GM10266 (cell line): ENCODE data around the gene DNASE1.

Experiments
- DNase-seq: peaks from one replicate; pipeline ENCODE4 v3.0.0; 2012; ENCODE audit errors: extremely low spot score
- TF ChIP-seq, protein P1 (sequence below): IDR thresholded peaks from 2 replicates; pipeline ENCODE4 v1.5.1; 2012; ENCODE audit warnings: mild to moderate bottlenecking, low read depth; ENCODE audit not compliant: control insufficient read depth, insufficient read depth; ENCODE audit errors: missing control alignments

The DNASE1 gene

GRCh38 chr16:3659251-3659650 lies 4.8 kb downstream of the DNASE1 start:
- DNase-seq = no peak
- TF ChIP-seq, protein P1, sequence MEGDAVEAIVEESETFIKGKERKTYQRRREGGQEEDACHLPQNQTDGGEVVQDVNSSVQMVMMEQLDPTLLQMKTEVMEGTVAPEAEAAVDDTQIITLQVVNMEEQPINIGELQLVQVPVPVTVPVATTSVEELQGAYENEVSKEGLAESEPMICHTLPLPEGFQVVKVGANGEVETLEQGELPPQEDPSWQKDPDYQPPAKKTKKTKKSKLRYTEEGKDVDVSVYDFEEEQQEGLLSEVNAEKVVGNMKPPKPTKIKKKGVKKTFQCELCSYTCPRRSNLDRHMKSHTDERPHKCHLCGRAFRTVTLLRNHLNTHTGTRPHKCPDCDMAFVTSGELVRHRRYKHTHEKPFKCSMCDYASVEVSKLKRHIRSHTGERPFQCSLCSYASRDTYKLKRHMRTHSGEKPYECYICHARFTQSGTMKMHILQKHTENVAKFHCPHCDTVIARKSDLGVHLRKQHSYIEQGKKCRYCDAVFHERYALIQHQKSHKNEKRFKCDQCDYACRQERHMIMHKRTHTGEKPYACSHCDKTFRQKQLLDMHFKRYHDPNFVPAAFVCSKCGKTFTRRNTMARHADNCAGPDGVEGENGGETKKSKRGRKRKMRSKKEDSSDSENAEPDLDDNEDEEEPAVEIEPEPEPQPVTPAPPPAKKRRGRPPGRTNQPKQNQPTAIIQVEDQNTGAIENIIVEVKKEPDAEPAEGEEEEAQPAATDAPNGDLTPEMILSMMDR = no peak

- DNase-seq = no peak
- TF ChIP-seq, protein P1 = no peak
These were observed 6.8 kb downstream of the DNASE1 start for GRCh38 chr16:3661311-3661710.

- no peak for DNase-seq
- TF ChIP-seq, protein P1 = no peak
These were observed 7.4 kb downstream of the DNASE1 start for GRCh38 chr16:3661922-3662321.

GRCh38 chr16:3662601-3663000 lies 8.1 kb downstream of the DNASE1 start:
- no peak for DNase-seq
- TF ChIP-seq, protein P1 = no peak

DNA sequence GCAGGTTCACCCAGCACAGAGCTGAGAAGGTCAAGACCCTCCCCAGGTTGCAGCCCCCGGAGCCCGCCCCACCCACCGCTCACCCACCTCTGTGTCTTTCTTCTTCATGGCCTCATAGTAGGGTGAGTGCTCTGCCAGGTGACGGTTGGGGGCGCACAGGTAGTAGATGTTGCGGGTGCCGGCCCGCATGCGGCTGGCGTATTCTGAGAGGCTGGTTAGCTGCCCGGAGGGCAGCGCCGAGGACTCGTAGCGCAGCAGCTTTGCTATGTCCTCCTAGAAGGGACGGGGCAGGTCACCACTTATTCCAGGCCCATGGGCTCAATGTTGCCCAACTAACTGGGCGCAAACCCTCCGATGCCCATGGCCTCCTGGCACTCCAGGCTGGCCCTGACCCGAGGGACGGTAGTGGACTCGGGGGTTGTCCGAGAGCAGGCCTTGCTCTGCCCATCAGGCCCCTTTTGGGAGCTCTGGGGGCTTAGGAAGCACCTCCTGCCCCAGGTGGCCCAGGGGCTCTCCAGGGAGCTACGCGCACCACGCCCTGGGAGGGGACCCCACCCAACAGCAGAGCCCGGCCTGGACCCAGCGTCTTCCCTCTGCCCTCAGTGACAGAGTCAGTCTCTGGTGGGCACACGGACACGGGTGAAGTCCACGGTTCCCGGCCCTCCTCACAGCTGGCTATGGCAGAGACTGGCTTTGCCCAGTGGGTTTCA lies 9.9 kb downstream of the DNASE1 start:
- TF ChIP-seq, protein P1 = no peak
- no peak for DNase-seq

GRCh38 chr16:3665508-3665907 lies 11.0 kb downstream of the DNASE1 start:
- DNase-seq = no peak
- TF ChIP-seq, protein P1 = peak; percentile 27

DNA sequence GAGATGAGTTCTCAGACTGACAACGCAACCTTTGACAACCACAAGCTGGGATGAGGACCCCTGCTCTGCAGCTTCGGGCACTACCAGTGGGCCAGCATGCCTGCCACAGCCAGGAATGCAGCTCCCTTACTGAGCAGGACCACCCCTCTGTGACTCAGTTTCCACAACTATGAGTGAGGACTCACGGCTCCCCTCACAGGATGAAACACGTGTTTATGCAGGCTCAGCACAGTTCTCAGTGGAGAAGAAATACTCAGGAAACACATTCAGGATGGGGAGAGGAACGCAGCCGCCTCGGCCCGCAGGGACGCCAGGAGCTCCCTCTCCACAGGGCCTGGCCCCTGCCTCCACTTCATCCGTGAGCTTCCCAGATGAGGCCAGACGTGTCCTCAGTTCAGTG lies 14.1 kb downstream of the DNASE1 start:
- TF ChIP-seq, protein P1 = no peak
- no peak for DNase-seq
